ENCODE measurements around the gene MAP2.
"Not testable (repeated sequence)": the region's sequence is repeated elsewhere in the genome, so short reads cannot be mapped to it uniquely, and the experiment has no call there.

MAP2 gene

GRCh38 chr2:209591021-209591420, 167.2 kb downstream of the MAP2 start:
- no peak for DNase-seq (ENCODE audit: low read depth)

DNA sequence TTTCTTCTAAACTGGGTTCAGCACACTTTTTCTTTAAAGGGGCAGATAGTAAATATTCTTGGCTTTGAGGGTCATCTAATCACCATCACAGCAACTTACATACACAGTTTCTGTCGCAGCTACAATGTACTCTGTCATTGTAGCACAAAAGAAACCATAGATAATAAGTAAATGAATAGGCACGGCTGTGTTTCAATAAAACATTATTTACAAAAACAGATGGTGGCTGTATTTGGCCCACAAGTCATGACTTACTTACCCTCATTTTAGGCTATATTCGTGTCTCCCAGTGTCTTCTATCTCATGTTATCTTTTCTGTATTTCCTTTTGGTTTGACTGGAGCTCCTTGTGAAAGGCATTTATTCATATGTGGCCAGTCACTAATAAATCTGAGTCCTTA, 168.3 kb downstream of the MAP2 start:
- no peak for DNase-seq (ENCODE audit: low read depth)

GRCh38 chr2:209593930-209594329, 170.1 kb downstream of the MAP2 start:
- DNase-seq (ENCODE audit: low read depth), result no peak

DNA sequence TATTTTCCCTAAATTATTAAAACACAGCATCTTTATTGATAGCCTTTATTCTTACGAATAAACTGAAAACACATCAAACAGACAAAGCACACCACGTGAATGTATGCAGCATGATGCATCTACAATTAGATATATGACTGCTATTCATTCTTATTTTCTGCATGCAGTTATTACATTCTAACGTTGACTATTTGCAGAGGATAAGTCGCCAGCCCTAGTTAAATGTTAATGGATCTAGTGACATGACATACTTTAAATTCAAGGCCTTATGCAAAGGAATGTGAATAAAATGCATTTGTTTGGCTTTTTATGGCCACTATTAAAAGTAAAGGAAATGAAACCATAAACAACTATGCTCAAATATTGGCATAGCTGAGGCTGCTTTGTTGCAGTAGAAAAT, 172.4 kb downstream of the MAP2 start:
- no peak for DNase-seq (ENCODE audit: low read depth)

DNA sequence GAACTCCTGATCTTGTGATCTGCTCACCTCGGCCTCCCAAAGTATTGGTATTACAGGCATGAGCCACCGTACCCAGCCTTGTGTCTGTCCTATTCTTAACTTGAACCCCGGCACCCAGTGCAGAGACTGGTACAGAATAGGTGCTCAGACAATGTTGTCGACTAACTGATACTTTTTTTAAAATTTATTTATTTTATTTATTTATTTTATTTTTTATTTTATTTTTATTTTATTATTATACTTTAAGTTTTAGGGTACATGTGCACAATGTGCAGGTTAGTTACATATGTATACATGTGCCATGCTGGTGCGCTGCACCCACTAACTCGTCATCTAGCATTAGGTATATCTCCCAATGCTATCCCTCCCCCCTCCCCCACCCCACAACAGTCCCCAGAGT, 174.4 kb downstream of the MAP2 start:
- not testable (repeated sequence) for DNase-seq (ENCODE audit: low read depth)

DNA sequence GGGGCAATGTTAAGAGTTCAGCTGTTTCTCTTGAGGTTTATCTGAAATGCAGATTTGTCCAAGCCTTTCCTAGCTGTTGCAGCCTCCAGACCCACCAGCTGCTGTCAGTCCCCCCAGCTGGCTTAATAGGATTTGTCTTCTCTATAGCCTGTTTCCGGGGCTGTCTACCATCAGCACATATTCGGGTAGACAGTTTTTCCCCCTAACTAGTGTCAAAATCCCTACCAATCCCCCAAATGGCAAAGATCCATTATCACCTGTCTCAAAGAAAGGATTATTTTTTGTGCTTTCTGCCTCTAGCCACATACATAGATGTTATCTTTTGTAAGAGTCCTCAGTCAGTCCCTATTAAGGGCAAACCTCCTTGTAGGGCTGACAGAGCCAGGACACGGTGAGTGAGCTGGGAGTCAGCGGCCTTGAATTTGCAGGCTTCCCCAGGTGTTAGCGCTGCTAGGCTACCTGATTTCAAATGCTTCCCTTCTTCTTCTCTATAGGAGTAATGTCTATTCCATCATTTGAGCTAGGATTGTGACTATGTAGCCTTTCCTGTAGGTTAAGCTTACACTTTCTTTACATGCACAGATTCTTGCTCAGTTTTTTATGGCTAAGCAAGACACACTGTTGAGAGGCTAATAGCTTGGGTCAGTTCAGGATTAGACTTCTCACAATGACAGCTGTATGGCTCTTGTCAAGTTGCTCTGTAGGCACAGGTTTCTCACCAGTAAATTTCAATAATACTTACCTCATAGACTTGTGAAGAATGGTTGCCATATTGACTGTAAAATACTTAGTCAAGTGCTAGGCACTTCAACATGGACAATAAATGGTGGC, 176.7 kb downstream of the MAP2 start:
- DNase-seq (ENCODE audit: low read depth), result no peak

DNA sequence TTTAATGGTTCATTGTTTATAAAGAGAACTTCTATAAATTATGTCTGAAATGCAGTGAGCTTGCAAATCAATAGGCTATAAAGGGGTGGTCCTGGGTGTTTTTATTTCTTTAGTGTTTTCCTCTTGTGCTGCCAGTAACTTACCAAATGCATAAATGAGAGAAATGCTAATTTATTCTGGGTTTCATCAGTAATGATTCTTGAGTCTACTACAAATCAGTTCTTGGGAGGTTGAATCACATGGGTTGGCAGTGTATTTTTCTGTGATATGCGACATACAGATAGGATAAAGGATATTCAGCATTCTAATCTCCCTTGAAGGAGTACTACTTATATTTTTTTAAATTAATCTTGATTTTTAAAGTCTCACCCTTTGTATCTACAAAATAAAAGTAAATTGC, 177.7 kb downstream of the MAP2 start:
- DNase-seq (ENCODE audit: low read depth), result no peak

DNA sequence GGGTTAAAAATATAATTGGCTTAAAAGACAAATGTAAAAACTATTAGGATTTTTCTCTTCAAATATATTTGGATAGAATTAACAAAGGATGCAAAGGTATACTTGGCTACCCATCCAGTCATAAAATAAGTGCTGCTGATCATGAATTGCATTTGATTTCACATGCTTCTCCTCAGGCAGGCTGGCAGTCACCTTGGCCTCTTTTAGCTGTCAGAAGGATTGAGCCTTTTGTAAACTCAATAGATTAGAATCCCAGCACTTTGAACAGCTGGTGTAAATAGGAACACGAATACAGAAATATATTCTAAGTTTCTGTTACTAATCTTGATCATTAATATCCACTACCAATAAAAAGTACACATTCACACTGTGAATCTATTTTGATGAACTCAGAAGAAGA, 178.4 kb downstream of the MAP2 start:
- DNase-seq (ENCODE audit: low read depth), result no peak

DNA sequence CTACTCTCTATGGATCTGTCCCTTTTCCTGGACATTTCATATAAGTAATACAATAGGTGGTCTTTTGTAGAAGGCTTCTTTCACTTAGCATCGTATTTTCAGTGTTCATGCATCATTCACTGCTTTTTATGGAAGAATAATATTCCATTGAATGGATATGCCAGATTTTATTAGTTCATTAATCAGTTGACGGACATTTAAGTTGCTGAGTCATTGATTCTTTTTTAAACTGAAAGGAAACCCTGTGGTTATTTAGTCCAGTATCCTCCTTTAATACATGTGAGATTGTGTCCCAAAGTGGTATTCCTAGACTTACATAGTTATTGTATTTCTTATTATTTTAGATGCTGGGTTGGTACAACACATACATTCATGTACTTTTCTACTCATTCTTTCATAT, 185.7 kb downstream of the MAP2 start:
- DNase-seq (ENCODE audit: low read depth), result no peak

GRCh38 chr2:209610631-209611030, 186.8 kb downstream of the MAP2 start:
- no peak for DNase-seq (ENCODE audit: low read depth)

- DNase-seq (ENCODE audit: low read depth), result no peak
These were observed 189.9 kb downstream of the MAP2 start for GRCh38 chr2:209613649-209614305.

GRCh38 chr2:209614690-209615369, 191.0 kb downstream of the MAP2 start:
- DNase-seq (ENCODE audit: low read depth), result no peak

DNA sequence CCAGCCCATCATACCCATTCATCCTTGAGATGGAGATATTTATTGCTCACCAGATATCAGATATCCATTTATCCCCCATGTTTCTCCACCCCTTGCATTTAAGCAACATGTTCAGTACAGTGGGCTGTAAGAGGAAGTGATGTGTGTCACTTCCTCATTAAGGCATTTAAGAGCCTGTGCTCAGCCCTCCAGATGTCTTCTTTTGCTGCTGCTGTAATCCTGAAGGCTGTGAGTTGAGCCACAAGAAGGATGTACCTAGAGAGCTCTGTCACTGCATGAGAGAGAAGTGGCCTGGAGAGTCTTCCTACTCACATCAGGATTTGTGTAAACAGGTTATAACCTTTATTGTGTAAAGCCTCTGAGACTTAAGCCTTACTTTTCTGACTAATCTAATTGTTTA, 195.9 kb downstream of the MAP2 start:
- DNase-seq (ENCODE audit: low read depth), result no peak

DNA sequence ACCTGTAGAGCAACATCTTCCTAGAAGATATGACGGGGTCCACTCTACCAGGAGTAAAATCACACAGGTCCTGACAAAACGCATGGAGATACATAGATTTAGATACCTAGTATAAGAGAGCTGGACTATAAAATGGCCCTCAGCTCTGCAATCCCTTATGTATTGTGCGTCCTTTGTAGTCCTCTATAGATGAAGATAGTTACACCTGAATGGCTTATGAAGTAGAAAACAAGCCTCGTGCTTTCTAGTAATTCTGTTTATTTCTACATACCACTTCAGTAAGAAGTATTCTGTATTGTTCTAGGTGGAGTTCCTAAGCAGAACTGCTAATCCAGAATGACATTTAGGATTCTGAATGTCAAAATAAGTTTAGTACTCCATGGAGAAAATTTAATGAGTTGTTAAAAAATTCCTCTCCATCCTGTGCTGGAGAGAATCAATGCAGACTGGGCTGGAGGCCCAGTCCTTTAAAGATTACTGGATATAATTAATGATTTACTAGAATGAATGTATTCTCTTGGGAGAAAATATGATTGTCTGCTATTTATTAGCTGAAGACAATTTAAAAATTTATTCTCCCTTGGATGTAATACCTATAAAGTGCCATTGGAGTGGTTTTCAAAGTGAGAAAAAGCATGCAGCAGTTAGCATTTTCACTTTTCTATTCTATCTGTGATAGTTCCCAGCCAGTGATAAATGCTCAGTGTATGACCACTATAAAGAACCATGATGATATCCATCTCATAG, 200.5 kb downstream of the MAP2 start:
- DNase-seq (ENCODE audit: low read depth), result no peak

- DNase-seq (ENCODE audit: low read depth), result no peak
These were observed 205.8 kb downstream of the MAP2 start for GRCh38 chr2:209629597-209629996.

- DNase-seq (ENCODE audit: low read depth), result no peak
These were observed 210.1 kb downstream of the MAP2 start for GRCh38 chr2:209633911-209634310.

GRCh38 chr2:209636076-209636475, 212.2 kb downstream of the MAP2 start:
- no peak for DNase-seq (ENCODE audit: low read depth)

DNA sequence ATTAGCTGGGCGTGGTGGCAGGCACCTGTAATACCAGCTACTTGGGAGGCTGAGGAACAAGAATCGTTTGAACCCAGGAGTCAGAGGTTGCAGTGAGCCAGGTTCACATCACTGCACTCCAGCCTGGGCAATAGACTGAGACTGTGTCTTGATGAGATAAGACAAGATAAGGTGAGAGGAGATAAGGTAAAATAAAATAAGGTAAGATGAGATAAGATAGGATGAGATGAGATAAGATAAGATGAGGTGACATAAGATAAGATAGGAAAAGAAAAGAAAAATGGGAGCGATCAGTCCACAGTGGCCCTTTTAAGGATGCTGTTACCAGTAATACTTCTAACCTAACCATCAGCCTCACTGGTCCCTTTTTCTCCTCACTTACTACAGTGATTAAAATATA, 213.4 kb downstream of the MAP2 start:
- no peak for DNase-seq (ENCODE audit: low read depth)

DNA sequence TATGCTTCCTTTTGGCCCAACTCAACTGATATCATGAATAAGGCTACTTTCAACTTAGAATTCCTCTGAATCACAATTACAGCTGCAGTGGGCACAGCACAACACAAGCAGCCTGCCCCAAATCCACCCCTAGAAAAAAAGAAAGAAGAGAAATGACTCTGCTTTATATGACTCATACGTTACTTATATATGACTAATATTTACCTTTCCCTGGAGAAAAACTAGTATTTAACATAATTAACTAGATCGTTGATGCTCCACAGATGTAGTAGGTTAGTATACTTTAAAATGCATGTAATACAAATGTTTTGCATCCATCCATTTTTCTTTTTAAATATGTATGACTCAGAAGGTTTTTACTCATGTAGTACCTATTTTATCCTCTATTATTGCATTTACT, 214.5 kb downstream of the MAP2 start:
- DNase-seq (ENCODE audit: low read depth), result no peak

DNA sequence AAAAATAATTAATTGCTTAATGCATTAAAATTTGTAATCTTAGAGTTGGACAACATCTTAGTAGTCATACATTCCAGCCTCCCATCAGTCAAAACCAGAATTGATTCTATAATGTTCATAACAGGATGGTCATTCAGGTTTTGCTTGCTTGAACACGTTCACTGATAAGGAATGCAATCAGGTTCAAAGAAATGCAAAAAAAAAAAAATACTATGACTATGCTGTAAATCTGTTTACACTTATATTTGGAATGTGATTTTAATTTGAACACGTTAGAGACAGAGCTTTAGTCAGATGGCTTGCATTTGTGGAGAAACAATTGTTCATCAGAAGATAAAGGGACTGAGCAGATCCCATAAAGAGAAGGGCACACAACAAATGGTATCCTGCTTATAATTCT, 216.5 kb downstream of the MAP2 start:
- no peak for DNase-seq (ENCODE audit: low read depth)

GRCh38 chr2:209642146-209642820, 218.4 kb downstream of the MAP2 start:
- no peak for DNase-seq (ENCODE audit: low read depth)

DNA sequence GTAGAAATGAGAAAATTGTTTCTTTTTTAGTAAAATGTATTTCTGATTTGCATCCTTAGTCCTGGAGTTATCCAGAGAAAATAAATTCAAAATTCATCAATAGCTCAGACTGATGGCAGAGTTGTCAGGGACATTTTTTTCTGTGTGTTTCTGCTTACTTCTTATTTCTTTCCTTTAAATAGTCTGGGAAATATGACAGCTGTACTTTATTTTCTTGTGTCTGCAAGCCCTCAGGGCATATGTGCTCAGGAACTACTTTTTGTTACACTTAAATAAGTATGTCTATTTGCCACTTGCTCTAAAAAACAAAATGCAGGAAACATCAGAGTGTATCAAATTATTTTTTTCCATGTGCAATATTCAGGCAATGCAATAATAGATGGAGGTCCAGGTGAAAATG, 221.0 kb downstream of the MAP2 start:
- no peak for DNase-seq (ENCODE audit: low read depth)

Measured in activated T-cell treated with anti-CD3 and anti-CD28 coated beads for 48 hours (primary cell).